Suprapubic skin (tissue), 4 donors: ENCODE measurements around the gene C2.

Source experiments
- CTCF ChIP-seq, 2 donors: fragments of 200-600 bp in 1 of 2; fragments of 450-650 bp in 1 of 2; sonication (generic) in 1 of 2; IDR thresholded peaks; one replicate each; pipeline ENCODE4 v1.5.1; 2016 to 2019; ENCODE audit warnings: antibody characterized with exemption in 2 of 2, mild to moderate bottlenecking in 1 of 2, moderate library complexity in 1 of 2
- EP300 ChIP-seq: sonication (generic); formaldehyde crosslinking; IDR thresholded peaks from one replicate; pipeline ENCODE4 v1.6.1; 2017; ENCODE audit warnings: antibody characterized with exemption
- POLR2A ChIP-seq, 2 donors: fragments of 450-650 bp; IDR thresholded peaks; one replicate each; pipeline ENCODE4 v1.6.1; 2017; ENCODE audit warnings: antibody characterized with exemption in 2 of 2, mild to moderate bottlenecking in 2 of 2, moderate library complexity in 2 of 2
- POLR2AphosphoS5 ChIP-seq, 3 donors: sonication (generic); formaldehyde crosslinking; IDR thresholded peaks; one replicate each; pipeline ENCODE4 v1.6.1; 2017; ENCODE audit warnings: antibody characterized with exemption in 3 of 3

- TF ChIP-seq CTCF (IDR thresholded peaks at IDR 0.05) (no peak), POLR2AphosphoS5 (IDR thresholded peaks at IDR 0.05) (no peak), POLR2A (IDR thresholded peaks at IDR 0.05) (no peak), EP300 (no peak)
Measured at GRCh38 chr6:31881136-31881859, 46.2 kb upstream of the C2 start.
